ENCODE measurements around the gene CARF. TPM values are rescaled to one million over a fixed set of nuclear protein-coding genes. Genes with fewer than 3 reads are reported as not detected.
"Not testable (repeated sequence)": the region's sequence is repeated elsewhere in the genome, so short reads cannot be mapped to it uniquely, and the experiment has no call there.

The CARF gene
- total RNA-seq, 1 experiment from 2014 or later: 6.6 TPM

GRCh38 chr2:202932425-202933138 is 20.5 kb downstream of the CARF start:
- in situ Hi-C loops (cut with HindIII; ENCODE audit: low pct_unique_long_range_greater_than_20kb, low sequenced_read_pairs): no loop called here
- DNase-seq (ENCODE audit: low read depth): no peak

GRCh38 chr2:202933139-202933510 is 21.1 kb downstream of the CARF start:
- in situ Hi-C loops (cut with HindIII; ENCODE audit: low pct_unique_long_range_greater_than_20kb, low sequenced_read_pairs): no loop called here
- DNase-seq (ENCODE audit: low read depth): no peak

- no peak for DNase-seq (ENCODE audit: low read depth)
- in situ Hi-C loops (cut with HindIII; ENCODE audit: low pct_unique_long_range_greater_than_20kb, low sequenced_read_pairs): no loop called here
Observed at GRCh38 chr2:202933958-202934357, 21.9 kb downstream of the CARF start.

- no peak for DNase-seq (ENCODE audit: low read depth)
- in situ Hi-C loops (cut with HindIII; ENCODE audit: low pct_unique_long_range_greater_than_20kb, low sequenced_read_pairs): no loop called here
Observed at GRCh38 chr2:202934456-202934855, 22.4 kb downstream of the CARF start.

- in situ Hi-C loops (cut with HindIII; ENCODE audit: low pct_unique_long_range_greater_than_20kb, low sequenced_read_pairs): no loop called here
- no peak for DNase-seq (ENCODE audit: low read depth)
Observed at GRCh38 chr2:202938960-202939359, 26.9 kb downstream of the CARF start.

- no peak for DNase-seq (ENCODE audit: low read depth)
- in situ Hi-C loops (cut with HindIII; ENCODE audit: low pct_unique_long_range_greater_than_20kb, low sequenced_read_pairs): no loop called here
Observed at GRCh38 chr2:202941771-202942170, 29.7 kb downstream of the CARF start.

- in situ Hi-C loops (cut with HindIII; ENCODE audit: low pct_unique_long_range_greater_than_20kb, low sequenced_read_pairs): no loop called here
- peak; percentile 36 for DNase-seq (ENCODE audit: low read depth)
Observed at GRCh38 chr2:202944408-202944807, 32.3 kb downstream of the CARF start.

- in situ Hi-C loops (cut with HindIII; ENCODE audit: low pct_unique_long_range_greater_than_20kb, low sequenced_read_pairs): no loop called here
- DNase-seq (ENCODE audit: low read depth): no peak
Observed at GRCh38 chr2:202944816-202945215, 32.7 kb downstream of the CARF start.

- DNase-seq (ENCODE audit: low read depth): no peak
- in situ Hi-C loops (cut with HindIII; ENCODE audit: low pct_unique_long_range_greater_than_20kb, low sequenced_read_pairs): no loop called here
Observed at GRCh38 chr2:202945497-202945896, 33.4 kb downstream of the CARF start.

GRCh38 chr2:202949333-202949732 is 37.3 kb downstream of the CARF start:
- DNase-seq (ENCODE audit: low read depth); in situ Hi-C loops (cut with HindIII; ENCODE audit: low pct_unique_long_range_greater_than_20kb, low sequenced_read_pairs): not testable (repeated sequence)

GRCh38 chr2:202950592-202950991 is 38.5 kb downstream of the CARF start:
- no peak for DNase-seq (ENCODE audit: low read depth)
- in situ Hi-C loops (cut with HindIII; ENCODE audit: low pct_unique_long_range_greater_than_20kb, low sequenced_read_pairs): no loop called here

GRCh38 chr2:202960524-202960923 is 48.4 kb downstream of the CARF start:
- in situ Hi-C loops (cut with HindIII; ENCODE audit: low pct_unique_long_range_greater_than_20kb, low sequenced_read_pairs): no loop called here
- DNase-seq (ENCODE audit: low read depth): no peak

- in situ Hi-C loops (cut with HindIII; ENCODE audit: low pct_unique_long_range_greater_than_20kb, low sequenced_read_pairs): no loop called here
- no peak for DNase-seq (ENCODE audit: low read depth)
Observed at GRCh38 chr2:202963712-202964111, 51.6 kb downstream of the CARF start.

- in situ Hi-C loops (cut with HindIII; ENCODE audit: low pct_unique_long_range_greater_than_20kb, low sequenced_read_pairs): no loop called here
- peak; percentile 70 for DNase-seq (ENCODE audit: low read depth)
Observed at GRCh38 chr2:202965810-202966460, 53.9 kb downstream of the CARF start.

- in situ Hi-C loops (cut with HindIII; ENCODE audit: low pct_unique_long_range_greater_than_20kb, low sequenced_read_pairs); DNase-seq (ENCODE audit: low read depth): not testable (repeated sequence)
Observed at GRCh38 chr2:202969404-202969803, 57.3 kb downstream of the CARF start.

- no peak for DNase-seq (ENCODE audit: low read depth)
- in situ Hi-C loops (cut with HindIII; ENCODE audit: low pct_unique_long_range_greater_than_20kb, low sequenced_read_pairs): no loop called here
Observed at GRCh38 chr2:202976809-202977208, 64.7 kb downstream of the CARF start.

- DNase-seq (ENCODE audit: low read depth): no peak
- in situ Hi-C loops (cut with HindIII; ENCODE audit: low pct_unique_long_range_greater_than_20kb, low sequenced_read_pairs): no loop called here
Observed at GRCh38 chr2:202982779-202983491, 70.9 kb downstream of the CARF start.

- in situ Hi-C loops (cut with HindIII; ENCODE audit: low pct_unique_long_range_greater_than_20kb, low sequenced_read_pairs): no loop called here
- DNase-seq (ENCODE audit: low read depth): no peak
Observed at GRCh38 chr2:202989749-202990148, 77.7 kb downstream of the CARF start.

GRCh38 chr2:202990501-202990900 is 78.4 kb downstream of the CARF start:
- no peak for DNase-seq (ENCODE audit: low read depth)
- in situ Hi-C loops (cut with HindIII; ENCODE audit: low pct_unique_long_range_greater_than_20kb, low sequenced_read_pairs): no loop called here
